Activated naive CD8-positive, alpha-beta T cell treated with anti-CD3 and anti-CD28 coated beads, Interleukin-2, amount 50 U/mL, for 24 hours (primary cell): Measurements from ENCODE around the gene PPP2R3B.

Experiments
- ATAC-seq: fragments of 150-1000 bp; cut with Tn5 transposase; one replicate; pipeline ENCODE4 v1.10.0; 2021
- DNase-seq: peaks from one replicate; pipeline ENCODE4 v3.0.0; 2021
- H3K27ac Mint-ChIP-seq: one replicate; pipeline ENCODE4 v1.8.0; 2021; ENCODE audit warnings: mild to moderate bottlenecking, mixed read lengths
- H3K27me3 Mint-ChIP-seq: one replicate; pipeline ENCODE4 v1.8.0; 2021; ENCODE audit warnings: mixed read lengths
- H3K36me3 Mint-ChIP-seq: one replicate; pipeline ENCODE4 v1.8.0; 2021; ENCODE audit warnings: low read depth, mixed read lengths
- H3K4me1 Mint-ChIP-seq: one replicate; pipeline ENCODE4 v1.8.0; 2021; ENCODE audit warnings: mixed read lengths
- H3K4me3 Mint-ChIP-seq: one replicate; pipeline ENCODE4 v1.8.0; 2021; ENCODE audit warnings: mild to moderate bottlenecking, moderate library complexity, mixed read lengths
- H3K9me3 Mint-ChIP-seq: one replicate; pipeline ENCODE4 v1.8.0; 2021; ENCODE audit warnings: mixed read lengths

The PPP2R3B gene

DNA sequence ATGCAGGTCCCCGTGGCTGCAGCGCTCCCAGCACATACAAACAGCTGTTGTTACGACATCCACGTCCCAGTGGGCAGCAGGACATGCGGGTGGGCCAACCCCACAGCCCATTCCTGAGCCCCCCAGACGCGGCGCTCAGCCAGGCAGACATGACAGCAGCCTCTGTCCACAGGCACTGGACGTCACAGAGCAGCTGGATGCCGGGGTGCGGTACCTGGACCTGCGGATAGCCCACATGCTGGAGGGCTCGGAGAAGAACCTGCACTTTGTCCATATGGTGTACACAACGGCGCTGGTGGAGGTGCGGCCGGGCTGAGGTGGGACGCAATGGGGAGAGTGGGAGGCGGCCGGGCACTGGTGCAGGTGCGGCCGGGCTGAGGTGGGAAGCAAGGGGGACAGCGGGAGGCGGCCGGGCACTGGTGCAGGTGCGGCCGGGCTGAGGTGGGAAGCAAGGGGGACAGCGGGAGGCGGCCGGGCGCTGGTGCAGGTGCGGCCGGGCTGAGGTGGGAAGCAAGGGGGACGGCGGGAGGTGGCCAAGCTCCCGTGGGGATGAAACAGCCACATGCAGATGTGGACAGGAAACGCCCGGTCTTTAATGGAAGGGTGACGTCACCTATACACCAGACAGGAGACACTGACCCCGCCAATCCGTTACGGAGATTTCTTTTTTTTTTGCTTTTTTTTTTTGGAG, 96.1 kb downstream of the PPP2R3B start:
- DNase-seq (no peak), ATAC-seq (no peak)
- Mint-ChIP-seq H3K27ac (no peak overlapping the region), H3K4me3 (no peak overlapping the region), H3K9me3 (no peaks in the 10 kb centered on the region), H3K4me1 (peaks cover 2% of the 10 kb centered on the region), H3K36me3 (peaks cover 19% of the 10 kb centered on the region), H3K27me3 (no peaks in the 10 kb centered on the region)

GRCh38 chrX:288561-288991, 98.1 kb downstream of the PPP2R3B start:
- DNase-seq (no peak), ATAC-seq (no peak)
- Mint-ChIP-seq H3K9me3 (no peaks in the 10 kb centered on the region), H3K27me3 (no peaks in the 10 kb centered on the region), H3K27ac (no peak overlapping the region), H3K4me1 (peaks cover 10% of the 10 kb centered on the region), H3K4me3 (no peak overlapping the region), H3K36me3 (peaks cover 28% of the 10 kb centered on the region)

DNA sequence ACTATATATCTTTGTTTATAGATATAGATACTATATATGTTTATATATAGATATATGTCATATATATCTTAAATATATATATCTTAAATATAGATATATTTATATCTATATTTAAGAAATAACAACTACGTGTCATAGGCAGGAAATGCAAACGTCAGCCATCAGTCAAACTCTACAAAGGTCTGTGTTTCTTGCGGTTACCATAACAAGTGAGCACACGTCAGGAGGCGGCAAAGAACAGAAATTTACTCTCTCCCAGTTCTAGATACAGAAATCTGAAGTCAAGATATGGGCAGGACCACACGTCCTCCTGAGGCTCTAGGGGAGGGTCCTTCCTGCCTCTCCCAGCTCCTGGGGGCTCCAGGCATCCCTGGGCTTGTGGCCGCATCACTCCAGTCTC, 99.0 kb downstream of the PPP2R3B start:
- ATAC-seq (no peak), DNase-seq (no peak)
- no peak overlapping the region for H3K4me3 Mint-ChIP-seq
- H3K36me3 Mint-ChIP-seq: peaks cover 20% of the 10 kb centered on the region
- H3K9me3 Mint-ChIP-seq: no peaks in the 10 kb centered on the region
- no peaks in the 10 kb centered on the region for H3K27me3 Mint-ChIP-seq
- peaks cover 10% of the 10 kb centered on the region for H3K4me1 Mint-ChIP-seq
- H3K27ac Mint-ChIP-seq: no peak overlapping the region

- no peak for DNase-seq
- no peak for ATAC-seq
- Mint-ChIP-seq H3K4me3 (no peak overlapping the region), H3K27me3 (no peaks in the 10 kb centered on the region), H3K36me3 (peaks cover 16% of the 10 kb centered on the region), H3K27ac (no peak overlapping the region), H3K9me3 (no peaks in the 10 kb centered on the region), H3K4me1 (peaks cover 15% of the 10 kb centered on the region)
Measured at GRCh38 chrX:285076-285677, 101.5 kb downstream of the PPP2R3B start.
